H1 (cell line): ENCODE results near the gene PRKAR1B. TPM values are rescaled to one million over a fixed set of nuclear protein-coding genes. Genes with fewer than 3 reads are reported as not detected.

ENCODE experiments used
- CHD1 ChIP-seq: IDR thresholded peaks from 2 replicates; pipeline ENCODE4 v1.6.1; 2012; ENCODE audit warnings: low read depth, low read length, improper control_type of control experiment
- EZH2 ChIP-seq: fragments of 200-600 bp; sonication (generic); IDR thresholded peaks from 2 replicates; pipeline ENCODE4 v1.7.1; 2012; ENCODE audit warnings: low read depth, mild to moderate bottlenecking, moderate library complexity, low read length, inconsistent platforms; ENCODE audit not compliant: severe bottlenecking
- GTF2F1 ChIP-seq: IDR thresholded peaks from 2 replicates; pipeline ENCODE4 v1.6.1; 2012; ENCODE audit warnings: low read depth, low read length, improper control_type of control experiment, borderline replicate concordance
- YY1 ChIP-seq: IDR thresholded peaks from 2 replicates; pipeline ENCODE4 v1.6.1; 2011; ENCODE audit warnings: low read depth, mild to moderate bottlenecking, low read length
- polyA plus RNA-seq, 7 experiments: library from polyadenylated mRNA; depleted of rRNA in 3 of 7; stranded (reverse) in 5 of 7; unstranded in 2 of 7; fragments of >200 nt in 5 of 7; fragments of 200-250 nt in 2 of 7; gene quantifications; 1 replicate in 5 of 7; 2 replicates in 1 of 7; 4 replicates in 1 of 7; pipeline versions ENCODE4 v1.2.1 to v1.2.3, GENCODE V29; 2011 to 2013; ENCODE audit warnings: missing spikeins in 2 of 7, mixed read lengths in 2 of 7
- total RNA-seq: library from RNA; stranded (reverse); fragmentation: NEBNext Ultra II Directional; extraction: Animal tissue kit (Norgen Biotek cat#: 25700); gene quantifications from 2 replicates; pipeline ENCODE4 v1.2.1, GENCODE V29; 2021

The PRKAR1B gene
- total and polyA plus RNA-seq, 2 of the 8 experiments (the other 6 are each of a cell fraction or from before 2014, with no cell fraction given) = 12.3 to 55.7 TPM

DNA sequence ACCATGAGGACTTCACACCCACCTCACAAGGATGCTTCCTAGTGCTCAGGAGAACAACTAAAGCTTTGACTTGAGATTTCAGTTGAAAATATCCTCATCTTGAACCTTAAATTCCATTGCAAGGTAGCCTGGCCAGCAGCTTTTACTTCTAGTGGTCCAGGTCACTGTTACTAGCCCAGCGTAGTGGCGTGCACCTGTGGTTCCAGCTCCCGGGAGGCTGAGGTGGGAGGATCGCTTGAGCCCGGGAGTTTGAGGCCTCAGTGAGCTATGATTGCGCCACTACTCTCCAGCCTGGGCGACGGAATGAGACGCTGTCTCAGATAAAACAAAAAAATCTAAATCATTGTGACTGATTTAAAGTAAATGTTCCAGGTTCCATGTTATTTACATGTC, 28.3 kb upstream of the PRKAR1B start (continued):
- TF ChIP-seq GTF2F1 (no peak), EZH2 (no peak), CHD1 (no peak), YY1 (no peak)
